Endothelial cell of umbilical vein (primary cell): ENCODE measurements around the gene CD48.

ENCODE experiments used
- CTCF ChIP-seq, 2 donors: IDR thresholded peaks; 1 replicate in 1 of 2; 2 replicates in 1 of 2; pipeline ENCODE4 v1.5.1; 2011; ENCODE audit warnings: low read length in 2 of 2, mild to moderate bottlenecking in 2 of 2, moderate library complexity in 2 of 2, control low read depth in 1 of 2, inconsistent platforms in 1 of 2, low read depth in 1 of 2; ENCODE audit not compliant: insufficient read depth in 1 of 2; ENCODE audit errors: extremely low read depth in 1 of 2
- FOS ChIP-seq: IDR thresholded peaks from 2 replicates; pipeline ENCODE4 v1.6.1; 2011; ENCODE audit warnings: mild to moderate bottlenecking, low read length, moderate library complexity, borderline replicate concordance; ENCODE audit not compliant: insufficient read depth
- GATA2 ChIP-seq: IDR thresholded peaks from 2 replicates; pipeline ENCODE4 v1.7.0; 2011; ENCODE audit warnings: low read depth, mild to moderate bottlenecking, moderate library complexity, mixed read lengths, low read length; ENCODE audit not compliant: insufficient read length, insufficient read depth
- POLR2A ChIP-seq: IDR thresholded peaks from 2 replicates; pipeline ENCODE4 v1.6.1; 2012; ENCODE audit warnings: low read depth, mild to moderate bottlenecking, control low read depth, low read length
- POLR2AphosphoS5 ChIP-seq: IDR thresholded peaks from 2 replicates; pipeline ENCODE4 v1.6.1; 2012; ENCODE audit warnings: low read depth, mild to moderate bottlenecking, control low read depth, low read length, moderate library complexity; ENCODE audit not compliant: insufficient read depth

GRCh38 chr1:160676869-160677597, 34.6 kb downstream of the CD48 start:
- no peak for TF ChIP-seq CTCF (IDR thresholded peaks at IDR 0.05; ENCODE audit: extremely low read depth in 1 of 2, insufficient read depth in 1 of 2, low read depth in 1 of 2, low read length in 2 of 2)
- TF ChIP-seq POLR2AphosphoS5: no peak
- TF ChIP-seq FOS: no peak
- TF ChIP-seq POLR2A: no peak
- no peak for TF ChIP-seq GATA2
